Mesenchymal stem cell (in vitro differentiated cells and primary cell): ENCODE results near the gene CYB561A3.

Source experiments
- DNase-seq: peaks from one replicate; pipeline ENCODE4 v3.0.0-alpha.2; 2013
- H2AFZ ChIP-seq: one replicate; pipeline ENCODE4 v1.6.1; 2013; ENCODE audit warnings: low read depth, mild to moderate bottlenecking, control low read depth, inconsistent platforms, low read length, moderate library complexity
- H2AK5ac ChIP-seq: 2 replicates; pipeline ENCODE4 v1.6.1; 2013; ENCODE audit warnings: low read length, moderate library complexity, mild to moderate bottlenecking, inconsistent platforms; ENCODE audit not compliant: severe bottlenecking
- H2BK120ac ChIP-seq: one replicate; pipeline ENCODE4 v1.6.1; 2013; ENCODE audit warnings: low read depth, mild to moderate bottlenecking, inconsistent platforms, low read length, moderate library complexity
- H2BK12ac ChIP-seq, 2 experiments: one replicate each; pipeline ENCODE4 v1.6.1; 2013; ENCODE audit warnings: inconsistent platforms in 2 of 2, low read length in 2 of 2, mild to moderate bottlenecking in 2 of 2, moderate library complexity in 2 of 2, control low read depth in 1 of 2
- H2BK15ac ChIP-seq: one replicate; pipeline ENCODE4 v1.6.1; 2013; ENCODE audit warnings: mild to moderate bottlenecking, low read depth, inconsistent platforms; ENCODE audit not compliant: poor library complexity, severe bottlenecking
- H2BK5ac ChIP-seq: 2 replicates; pipeline ENCODE4 v1.6.1; 2013; ENCODE audit warnings: low read depth, mild to moderate bottlenecking, low read length, control low read depth, inconsistent platforms; ENCODE audit not compliant: poor library complexity, severe bottlenecking
- H3K14ac ChIP-seq, 2 experiments: one replicate each; pipeline ENCODE4 v1.6.1; 2013; ENCODE audit warnings: inconsistent platforms in 2 of 2, low read length in 2 of 2, control low read depth in 1 of 2, mild to moderate bottlenecking in 1 of 2, moderate library complexity in 1 of 2
- H3K18ac ChIP-seq, 2 experiments: one replicate each; pipeline ENCODE4 v1.6.1; 2013; ENCODE audit warnings: inconsistent platforms in 2 of 2, low read length in 2 of 2, control low read depth in 1 of 2, low read depth in 1 of 2, mild to moderate bottlenecking in 1 of 2
- H3K23ac ChIP-seq, 2 experiments: one replicate each; pipeline ENCODE4 v1.6.1; 2013; ENCODE audit warnings: inconsistent platforms in 2 of 2, low read length in 2 of 2, mild to moderate bottlenecking in 2 of 2, moderate library complexity in 2 of 2, control low read depth in 1 of 2
- H3K27ac ChIP-seq: 2 replicates; pipeline ENCODE4 v1.5.1; 2013; ENCODE audit warnings: mild to moderate bottlenecking, moderate library complexity, low read length, control low read depth, inconsistent platforms; ENCODE audit not compliant: poor library complexity, severe bottlenecking
- H3K27me3 ChIP-seq, 2 experiments: 2 replicates each; pipeline versions ENCODE4 v1.6.1 to v1.7.0; 2013; ENCODE audit warnings: low read length in 2 of 2, mild to moderate bottlenecking in 2 of 2, moderate library complexity in 2 of 2, control low read depth in 1 of 2, inconsistent platforms in 1 of 2; ENCODE audit not compliant: control insufficient read depth in 1 of 2, insufficient read depth in 1 of 2
- H3K36me3 ChIP-seq, 2 experiments: 2 replicates each; pipeline versions ENCODE4 v1.6.1 to v1.7.0; 2013; ENCODE audit warnings: low read length in 2 of 2, control low read depth in 1 of 2, inconsistent platforms in 1 of 2, low read depth in 1 of 2, mild to moderate bottlenecking in 1 of 2; ENCODE audit not compliant: insufficient read depth in 2 of 2, control insufficient read depth in 1 of 2
- H3K4ac ChIP-seq, 2 experiments: one replicate each; pipeline ENCODE4 v1.6.1; 2013; ENCODE audit warnings: inconsistent platforms in 2 of 2, low read length in 2 of 2, mild to moderate bottlenecking in 2 of 2, moderate library complexity in 2 of 2, control low read depth in 1 of 2, low read depth in 1 of 2
- H3K4me1 ChIP-seq: 2 replicates; pipeline ENCODE4 v1.6.1; 2013; ENCODE audit warnings: low read depth, low read length, control low read depth; ENCODE audit not compliant: control insufficient read depth, insufficient read depth
- H3K4me2 ChIP-seq: 2 replicates; pipeline ENCODE4 v1.6.1; 2013; ENCODE audit warnings: low read length, mild to moderate bottlenecking, inconsistent platforms; ENCODE audit not compliant: poor library complexity, severe bottlenecking
- H3K4me3 ChIP-seq, 2 experiments: 2 replicates each; pipeline versions ENCODE4 v1.5.1 to v1.7.0; 2013; ENCODE audit warnings: low read length in 2 of 2, mild to moderate bottlenecking in 2 of 2, control low read depth in 1 of 2, low read depth in 1 of 2; ENCODE audit not compliant: insufficient read depth in 1 of 2
- H3K79me1 ChIP-seq: replicated peaks from 2 replicates; pipeline ENCODE4 v1.6.1; 2013; ENCODE audit warnings: mild to moderate bottlenecking, control low read depth, low read length, inconsistent platforms; ENCODE audit not compliant: poor library complexity, severe bottlenecking
- H3K9ac ChIP-seq: 2 replicates; pipeline ENCODE4 v1.7.0; 2013; ENCODE audit warnings: mild to moderate bottlenecking, low read length, moderate library complexity
- H3K9me3 ChIP-seq: 2 replicates; pipeline ENCODE4 v1.7.0; 2013; ENCODE audit warnings: mild to moderate bottlenecking, low read length; ENCODE audit not compliant: control insufficient read depth
- H4K8ac ChIP-seq: one replicate; pipeline ENCODE4 v1.6.1; 2013; ENCODE audit warnings: inconsistent platforms, mild to moderate bottlenecking, low read length, moderate library complexity
- H4K91ac ChIP-seq: one replicate; pipeline ENCODE4 v1.6.1; 2013; ENCODE audit warnings: mild to moderate bottlenecking, low read length, inconsistent platforms
- WGBS: methylation state at CpG from one replicate; pipeline ENCODE4 v1.1.7; 2013; ENCODE audit warnings: mixed read lengths; 5-methylcytosine and 5-hydroxymethylcytosine counted together

CYB561A3 gene

DNA sequence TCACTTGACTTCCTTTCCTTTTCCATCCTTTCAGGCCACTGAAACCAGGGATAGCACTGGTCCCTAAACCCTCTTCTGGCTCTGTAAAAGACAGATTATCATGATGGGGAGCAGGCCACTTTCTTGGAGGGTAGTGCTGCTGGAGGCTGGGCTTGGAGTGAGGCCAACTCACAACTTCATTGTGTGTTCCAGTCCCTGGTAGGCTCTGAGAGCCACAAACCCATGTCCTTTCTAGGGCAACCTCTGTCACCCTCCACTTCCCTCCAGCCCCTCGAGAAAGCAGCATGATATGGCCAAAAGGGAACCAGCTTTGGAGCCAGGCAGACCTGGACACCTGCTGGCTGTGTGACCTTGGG is 26.3 kb downstream of the CYB561A3 start:
- Histone ChIP-seq H3K9ac (peak overlapping the region; percentile 61), H2BK120ac (no peak overlapping the region), H3K23ac (no peak overlapping the region), H3K14ac (no peak overlapping the region), H2BK15ac (no peak overlapping the region), H3K36me3 (peaks cover 15 to 22% of the 10 kb centered on the region in 2 experiments), H3K4me1 (peaks cover 18% of the 10 kb centered on the region), H3K4me2 (no peak overlapping the region), H2BK5ac (no peak overlapping the region), H2AFZ (no peak overlapping the region), H3K79me1 (peaks cover 2% of the 10 kb centered on the region), H3K27me3 (no peaks in the 10 kb centered on the region), H3K4ac (peak overlapping the region in 1 of 2 experiments; percentile 25), H3K27ac (no peak overlapping the region), H3K9me3 (no peaks in the 10 kb centered on the region), H4K91ac (no peak overlapping the region), H3K18ac (no peak overlapping the region), H4K8ac (no peak overlapping the region), H3K4me3 (no peak overlapping the region), H2BK12ac (no peak overlapping the region), H2AK5ac (peak overlapping the region; percentile 18)
- no peak for DNase-seq
- 67% methylated on average over 1 of the region's 1 CpG for WGBS

DNA sequence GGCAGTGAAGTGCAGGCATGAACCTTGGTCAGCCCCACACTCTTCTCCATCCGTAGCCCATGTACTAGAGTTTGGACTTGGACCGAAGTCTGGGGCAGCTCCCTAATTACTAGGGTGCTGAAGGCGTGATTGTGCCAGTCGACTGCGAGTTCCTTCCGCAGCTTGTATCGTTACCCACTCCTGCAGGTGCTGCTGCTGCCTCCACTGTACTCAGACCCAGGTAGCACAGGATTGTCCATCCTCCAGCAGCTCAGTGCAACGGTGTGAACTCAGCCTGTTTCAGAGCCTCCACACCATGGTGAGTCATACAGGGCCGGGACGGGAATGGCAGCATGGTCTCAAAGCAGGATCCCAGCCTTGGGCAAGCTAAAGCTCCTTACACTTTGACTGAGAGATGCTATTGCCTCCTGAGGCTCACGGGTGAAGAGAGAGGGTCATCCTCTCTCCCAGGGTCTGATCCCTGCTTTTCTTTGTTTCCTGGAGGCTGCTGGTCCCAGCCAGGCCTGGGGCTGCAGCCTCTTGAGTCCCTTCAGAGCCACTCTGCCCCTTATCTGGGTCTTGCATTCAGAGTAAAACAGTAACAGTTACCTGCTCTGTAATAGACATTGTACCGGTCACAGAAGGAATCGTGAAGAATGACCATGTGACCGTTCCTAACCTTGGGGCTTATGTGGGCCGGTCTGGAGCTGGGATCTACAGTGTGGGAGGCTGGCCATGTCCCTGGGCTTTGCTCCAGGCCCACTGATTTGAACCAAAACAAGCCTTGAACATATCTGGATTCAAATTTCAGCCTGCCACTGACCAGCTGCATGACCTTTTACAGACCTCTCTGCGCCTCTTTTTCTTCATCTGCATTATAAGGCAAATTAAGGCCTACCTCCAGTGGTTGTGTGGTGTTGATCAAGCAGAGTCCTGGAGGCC is 27.0 kb downstream of the CYB561A3 start:
- no peak overlapping the region for H3K4me2 ChIP-seq
- no peak overlapping the region for H2BK5ac ChIP-seq
- no peak overlapping the region for H2BK15ac ChIP-seq
- H4K8ac ChIP-seq, result no peak overlapping the region
- no peak overlapping the region for H3K18ac ChIP-seq
- H2AK5ac ChIP-seq, result no peak overlapping the region
- peaks cover 22% of the 10 kb centered on the region in 2 experiments for H3K36me3 ChIP-seq
- no peak overlapping the region for H3K27ac ChIP-seq
- peak overlapping the region; percentile 61 for H3K9ac ChIP-seq
- 86% methylated on average over 15 of the region's 16 CpGs for WGBS
- DNase-seq, result peak; percentile 45
- H2BK120ac ChIP-seq, result no peak overlapping the region
- peak overlapping the region in 1 of 2 experiments; percentile 23 for H2BK12ac ChIP-seq
- peaks cover 18% of the 10 kb centered on the region for H3K4me1 ChIP-seq
- H3K4ac ChIP-seq, result peak overlapping the region; percentile 20 to 25
- no peaks in the 10 kb centered on the region for H3K27me3 ChIP-seq
- H2AFZ ChIP-seq, result no peak overlapping the region
- H4K91ac ChIP-seq, result no peak overlapping the region
- H3K14ac ChIP-seq, result no peak overlapping the region
- H3K4me3 ChIP-seq, result no peak overlapping the region
- peaks cover 2% of the 10 kb centered on the region for H3K79me1 ChIP-seq
- no peaks in the 10 kb centered on the region for H3K9me3 ChIP-seq
- H3K23ac ChIP-seq, result peak overlapping the region in 1 of 2 experiments; percentile 6

DNA sequence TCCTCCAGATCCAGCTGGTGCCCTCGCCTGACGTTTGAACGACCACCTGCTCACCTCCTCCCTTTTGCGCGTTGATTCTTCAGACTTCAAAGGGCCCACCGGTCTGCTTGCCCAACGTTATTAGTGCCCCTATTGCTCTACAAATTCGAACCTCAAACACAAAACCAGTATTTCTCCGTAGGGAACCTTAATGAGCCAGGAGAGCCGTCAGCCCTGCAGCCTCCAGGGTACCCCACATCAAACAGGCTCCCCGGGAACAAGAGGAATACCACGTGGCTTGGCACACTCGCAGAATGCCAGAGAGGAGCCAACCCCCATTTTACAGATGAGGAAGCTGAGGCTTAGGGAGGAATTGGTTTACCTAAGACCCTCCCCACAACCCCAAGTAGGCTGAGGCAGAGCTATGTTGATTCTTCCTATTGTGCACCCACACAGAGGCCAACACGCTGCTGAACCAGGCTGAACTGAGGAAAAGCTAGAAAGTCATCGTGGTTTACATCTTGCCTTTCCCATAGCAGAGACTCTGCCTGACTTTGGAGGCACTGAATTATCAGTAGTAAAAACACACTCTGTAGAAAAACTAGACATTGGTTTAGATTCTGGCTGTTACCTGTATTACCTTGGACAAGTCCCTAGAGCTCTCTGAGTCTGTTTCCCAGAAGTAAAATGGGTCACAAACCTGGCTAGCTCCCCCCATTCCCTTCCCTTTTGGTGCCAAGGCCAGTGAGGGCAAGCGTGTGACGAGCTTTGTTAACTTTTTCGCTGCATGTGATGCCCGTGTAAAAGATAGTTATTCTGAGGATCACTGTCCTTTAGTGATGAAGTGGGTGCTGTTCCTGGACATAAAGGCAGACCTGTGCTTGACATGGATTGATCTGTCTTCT is 27.9 kb downstream of the CYB561A3 start:
- H3K36me3 ChIP-seq, result peaks cover 13 to 23% of the 10 kb centered on the region in 2 experiments
- H2BK5ac ChIP-seq, result no peak overlapping the region
- H2BK12ac ChIP-seq, result no peak overlapping the region
- H2AK5ac ChIP-seq, result peak overlapping the region; percentile 0
- no peak overlapping the region for H2AFZ ChIP-seq
- H3K23ac ChIP-seq, result peak overlapping the region in 1 of 2 experiments; percentile 6
- peak overlapping the region; percentile 88 for H4K8ac ChIP-seq
- H3K4me3 ChIP-seq, result peak overlapping the region; percentile 81 to 95
- H3K14ac ChIP-seq, result peak overlapping the region in 1 of 2 experiments; percentile 95
- H3K9me3 ChIP-seq, result no peaks in the 10 kb centered on the region
- no peak for DNase-seq
- peak overlapping the region in 1 of 2 experiments; percentile 87 for H3K4ac ChIP-seq
- WGBS, result 38% methylated on average over 19 of the region's 19 CpGs
- H2BK15ac ChIP-seq, result no peak overlapping the region
- peak overlapping the region; percentile 97 for H3K9ac ChIP-seq
- H3K27ac ChIP-seq, result peak overlapping the region; percentile 29
- no peak overlapping the region for H2BK120ac ChIP-seq
- H3K4me2 ChIP-seq, result peak overlapping the region; percentile 55
- peaks cover 18% of the 10 kb centered on the region for H3K4me1 ChIP-seq
- H4K91ac ChIP-seq, result peak overlapping the region; percentile 0
- peaks cover 2% of the 10 kb centered on the region for H3K79me1 ChIP-seq
- H3K27me3 ChIP-seq, result no peaks in the 10 kb centered on the region
- peak overlapping the region; percentile 89 to 91 for H3K18ac ChIP-seq
